ENCODE results near the gene CADPS2. TPM values are rescaled to one million over a fixed set of nuclear protein-coding genes. Genes with fewer than 3 reads are reported as not detected.

CADPS2 gene
- total and polyA plus RNA-seq, 7 experiments from 2014 or later = not detected

GRCh38 chr7:122302761-122303530 is 583.3 kb downstream of the CADPS2 start:
- Mint-ChIP-seq H3K4me3 (peak overlapping the region in 1 of 10 donors; percentile 40), H3K4me1 (peaks cover 0 to 5% (median 0%) of the 10 kb centered on the region in 7 donors), H3K27ac (peak overlapping the region in 1 of 9 donors; percentile 83), H3K36me3 (peaks cover 0 to 7% (median 3%) of the 10 kb centered on the region in 5 donors), H3K27me3 (peaks cover 71 to 95% (median 84%) of the 10 kb centered on the region in 5 donors), H3K9me3 (peaks cover 0 to 29% (median 5%) of the 10 kb centered on the region in 11 donors)
- H3K27me3 ChIP-seq (ENCODE audit: control insufficient read depth in 2 of 2, insufficient read depth in 2 of 2, low read length in 2 of 2) = peaks cover 0 to 3% of the 10 kb centered on the region in 2 donors
- ChIA-PET POLR2A (no interaction called here), CTCF (no interaction called here)
- intact Hi-C loops (cut with micrococcal nuclease) = no loop called here
- ATAC-seq (no peak), DNase-seq (no peak)
- H3K27ac ChIP-seq (ENCODE audit: low read depth, low read length) = no peak overlapping the region
- H3K9me3 ChIP-seq (ENCODE audit: control insufficient read depth in 2 of 3, low read length in 3 of 3) = no peaks in the 10 kb centered on the region
- no peaks in the 10 kb centered on the region for H3K4me1 ChIP-seq (ENCODE audit: control insufficient read depth in 2 of 2, insufficient read depth in 2 of 2, low read length in 2 of 2)
- no peaks in the 10 kb centered on the region for H3K36me3 ChIP-seq (ENCODE audit: control insufficient read depth in 2 of 3, insufficient read depth in 3 of 3, low read length in 3 of 3)
- no peak overlapping the region for H3K4me3 ChIP-seq (ENCODE audit: low read length)

- Histone ChIP-seq H3K9me3 (ENCODE audit: control insufficient read depth in 2 of 3, low read length in 3 of 3) (no peaks in the 10 kb centered on the region), H3K27ac (ENCODE audit: low read depth, low read length) (no peak overlapping the region), H3K4me3 (ENCODE audit: low read length) (no peak overlapping the region), H3K4me1 (ENCODE audit: control insufficient read depth in 2 of 2, insufficient read depth in 2 of 2, low read length in 2 of 2) (no peaks in the 10 kb centered on the region), H3K36me3 (ENCODE audit: control insufficient read depth in 2 of 3, insufficient read depth in 3 of 3, low read length in 3 of 3) (no peaks in the 10 kb centered on the region), H3K27me3 (ENCODE audit: control insufficient read depth in 2 of 2, insufficient read depth in 2 of 2, low read length in 2 of 2) (no peaks in the 10 kb centered on the region)
- Mint-ChIP-seq H3K27ac (peak overlapping the region in 1 of 9 donors; percentile 18), H3K4me3 (no peak overlapping the region), H3K36me3 (peaks cover 0 to 7% (median 3%) of the 10 kb centered on the region in 5 donors), H3K4me1 (peaks cover 0 to 5% (median 0%) of the 10 kb centered on the region in 7 donors), H3K27me3 (peaks cover 62 to 87% (median 84%) of the 10 kb centered on the region in 5 donors), H3K9me3 (peaks cover 0 to 29% (median 5%) of the 10 kb centered on the region in 11 donors)
- ATAC-seq = no peak
- POLR2A ChIA-PET = no interaction called here
- intact Hi-C loops (cut with micrococcal nuclease) = loop anchor here in 1 of 2 donors (2.0 kb wide), 1 partner anchor 15 kb away; no protein-coding TSS in a partner anchor
- CTCF ChIA-PET = no interaction called here
- no peak for DNase-seq
These were observed 584.2 kb downstream of the CADPS2 start for GRCh38 chr7:122301858-122302760.

GRCh38 chr7:122300956-122301833 is 585.1 kb downstream of the CADPS2 start:
- no peak overlapping the region for H3K27ac ChIP-seq (ENCODE audit: low read depth, low read length)
- ATAC-seq (no peak), DNase-seq (no peak)
- H3K27me3 Mint-ChIP-seq = peaks cover 62 to 78% (median 77%) of the 10 kb centered on the region in 5 donors
- ChIA-PET CTCF (no interaction called here), POLR2A (no interaction called here)
- no peaks in the 10 kb centered on the region for H3K4me1 ChIP-seq (ENCODE audit: control insufficient read depth in 2 of 2, insufficient read depth in 2 of 2, low read length in 2 of 2)
- intact Hi-C loops (cut with micrococcal nuclease) = loop anchor here in 1 of 2 donors (2.0 kb wide), 1 partner anchor 16 kb away; no protein-coding TSS in a partner anchor
- no peak overlapping the region for H3K4me3 Mint-ChIP-seq
- H3K4me3 ChIP-seq (ENCODE audit: low read length) = no peak overlapping the region
- peaks cover 0 to 5% (median 0%) of the 10 kb centered on the region in 7 donors for H3K4me1 Mint-ChIP-seq
- H3K9me3 ChIP-seq (ENCODE audit: control insufficient read depth in 2 of 3, low read length in 3 of 3) = no peaks in the 10 kb centered on the region
- H3K27me3 ChIP-seq (ENCODE audit: control insufficient read depth in 2 of 2, insufficient read depth in 2 of 2, low read length in 2 of 2) = no peaks in the 10 kb centered on the region
- H3K36me3 Mint-ChIP-seq = peaks cover 0 to 7% (median 3%) of the 10 kb centered on the region in 5 donors
- peaks cover 0 to 29% (median 5%) of the 10 kb centered on the region in 11 donors for H3K9me3 Mint-ChIP-seq
- no peaks in the 10 kb centered on the region for H3K36me3 ChIP-seq (ENCODE audit: control insufficient read depth in 2 of 3, insufficient read depth in 3 of 3, low read length in 3 of 3)
- H3K27ac Mint-ChIP-seq = no peak overlapping the region

- H3K36me3 Mint-ChIP-seq = peaks cover 0 to 7% (median 3%) of the 10 kb centered on the region in 5 donors
- H3K27ac Mint-ChIP-seq = no peak overlapping the region
- DNase-seq = no peak
- peaks cover under 1 to 32% (median 6%) of the 10 kb centered on the region in 11 donors for H3K9me3 Mint-ChIP-seq
- H3K4me1 ChIP-seq (ENCODE audit: control insufficient read depth in 2 of 2, insufficient read depth in 2 of 2, low read length in 2 of 2) = no peaks in the 10 kb centered on the region
- H3K27me3 Mint-ChIP-seq = peaks cover 64 to 74% (median 69%) of the 10 kb centered on the region in 5 donors
- H3K27ac ChIP-seq (ENCODE audit: low read depth, low read length) = no peak overlapping the region
- no peaks in the 10 kb centered on the region for H3K9me3 ChIP-seq (ENCODE audit: control insufficient read depth in 2 of 3, low read length in 3 of 3)
- no peaks in the 10 kb centered on the region for H3K36me3 ChIP-seq (ENCODE audit: control insufficient read depth in 2 of 3, insufficient read depth in 3 of 3, low read length in 3 of 3)
- no peak overlapping the region for H3K4me3 Mint-ChIP-seq
- CTCF ChIA-PET = no interaction called here
- no peaks in the 10 kb centered on the region for H3K27me3 ChIP-seq (ENCODE audit: control insufficient read depth in 2 of 2, insufficient read depth in 2 of 2, low read length in 2 of 2)
- intact Hi-C loops (cut with micrococcal nuclease) = loop anchor here in 1 of 2 donors (2.0 kb wide), 1 partner anchor 16 kb away; no protein-coding TSS in a partner anchor
- H3K4me3 ChIP-seq (ENCODE audit: low read length) = no peak overlapping the region
- peaks cover 0 to 5% (median 0%) of the 10 kb centered on the region in 7 donors for H3K4me1 Mint-ChIP-seq
- ATAC-seq = no peak
- POLR2A ChIA-PET = no interaction called here
These were observed 585.9 kb downstream of the CADPS2 start for GRCh38 chr7:122300211-122300932.

- Mint-ChIP-seq H3K27me3 (peaks cover 63 to 72% (median 68%) of the 10 kb centered on the region in 5 donors), H3K27ac (no peak overlapping the region), H3K4me1 (peaks cover 0 to 5% (median 0%) of the 10 kb centered on the region in 7 donors), H3K4me3 (no peak overlapping the region), H3K9me3 (peaks cover 3 to 32% (median 7%) of the 10 kb centered on the region in 11 donors), H3K36me3 (peaks cover 0 to 7% (median 3%) of the 10 kb centered on the region in 5 donors)
- DNase-seq = no peak
- POLR2A ChIA-PET = interaction anchor here (0.6 kb wide), 1 partner anchor 1695 kb away, joined by 3 read pairs; no protein-coding TSS in a partner anchor
- Histone ChIP-seq H3K4me1 (ENCODE audit: control insufficient read depth in 2 of 2, insufficient read depth in 2 of 2, low read length in 2 of 2) (no peaks in the 10 kb centered on the region), H3K4me3 (ENCODE audit: low read length) (no peak overlapping the region), H3K27ac (ENCODE audit: low read depth, low read length) (no peak overlapping the region), H3K9me3 (ENCODE audit: control insufficient read depth in 2 of 3, low read length in 3 of 3) (no peaks in the 10 kb centered on the region), H3K27me3 (ENCODE audit: control insufficient read depth in 2 of 2, insufficient read depth in 2 of 2, low read length in 2 of 2) (no peaks in the 10 kb centered on the region), H3K36me3 (ENCODE audit: control insufficient read depth in 2 of 3, insufficient read depth in 3 of 3, low read length in 3 of 3) (no peaks in the 10 kb centered on the region)
- intact Hi-C loops (cut with micrococcal nuclease) = loop anchor here in 1 of 2 donors (2.0 kb wide), 1 partner anchor 17 kb away; no protein-coding TSS in a partner anchor
- no peak for ATAC-seq
- CTCF ChIA-PET = no interaction called here
These were observed 586.5 kb downstream of the CADPS2 start for GRCh38 chr7:122299624-122300210.
